GM12875 (cell line): ENCODE results near the gene CHKA.

Experiments used
- H3K4me3 ChIP-seq: one replicate; pipeline ENCODE4 v1.5.1; 2011; ENCODE audit warnings: low read depth, low read length, control low read depth
- TF ChIP-seq, protein P1 (sequence below): IDR thresholded peaks from 2 replicates; pipeline ENCODE4 v1.5.1; 2011; ENCODE audit warnings: low read depth, mild to moderate bottlenecking, control low read depth, inconsistent platforms, low read length, moderate library complexity, borderline replicate concordance; ENCODE audit not compliant: insufficient read depth

The CHKA gene

DNA sequence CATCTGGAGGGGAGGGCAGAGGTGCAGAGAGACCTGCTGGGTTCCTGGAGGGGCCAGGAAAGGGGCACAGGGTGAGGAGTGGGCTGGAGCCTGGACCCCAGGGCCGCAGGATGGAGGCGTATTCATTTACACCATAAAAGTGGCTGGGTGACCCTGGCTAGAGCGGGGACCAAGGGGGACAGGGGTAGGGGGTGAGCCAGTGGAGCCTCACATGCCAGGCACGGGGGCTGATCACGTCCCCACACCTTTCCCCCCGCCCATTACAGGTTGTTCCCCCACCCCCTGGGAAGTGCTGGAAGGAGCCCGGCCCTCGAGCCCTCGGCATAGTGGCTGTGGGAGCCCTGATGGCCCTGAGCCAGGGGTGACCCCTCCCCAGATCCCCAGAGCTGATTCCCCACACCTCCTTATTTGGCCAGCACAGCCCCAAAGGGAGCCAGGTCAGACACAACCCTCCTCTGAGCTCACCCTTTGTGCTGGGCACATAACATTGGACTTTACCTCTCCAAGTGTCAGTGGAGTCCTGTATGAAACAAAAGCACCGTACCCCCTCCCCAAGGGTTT is 81.6 kb downstream of the CHKA start:
- TF ChIP-seq, protein P1, sequence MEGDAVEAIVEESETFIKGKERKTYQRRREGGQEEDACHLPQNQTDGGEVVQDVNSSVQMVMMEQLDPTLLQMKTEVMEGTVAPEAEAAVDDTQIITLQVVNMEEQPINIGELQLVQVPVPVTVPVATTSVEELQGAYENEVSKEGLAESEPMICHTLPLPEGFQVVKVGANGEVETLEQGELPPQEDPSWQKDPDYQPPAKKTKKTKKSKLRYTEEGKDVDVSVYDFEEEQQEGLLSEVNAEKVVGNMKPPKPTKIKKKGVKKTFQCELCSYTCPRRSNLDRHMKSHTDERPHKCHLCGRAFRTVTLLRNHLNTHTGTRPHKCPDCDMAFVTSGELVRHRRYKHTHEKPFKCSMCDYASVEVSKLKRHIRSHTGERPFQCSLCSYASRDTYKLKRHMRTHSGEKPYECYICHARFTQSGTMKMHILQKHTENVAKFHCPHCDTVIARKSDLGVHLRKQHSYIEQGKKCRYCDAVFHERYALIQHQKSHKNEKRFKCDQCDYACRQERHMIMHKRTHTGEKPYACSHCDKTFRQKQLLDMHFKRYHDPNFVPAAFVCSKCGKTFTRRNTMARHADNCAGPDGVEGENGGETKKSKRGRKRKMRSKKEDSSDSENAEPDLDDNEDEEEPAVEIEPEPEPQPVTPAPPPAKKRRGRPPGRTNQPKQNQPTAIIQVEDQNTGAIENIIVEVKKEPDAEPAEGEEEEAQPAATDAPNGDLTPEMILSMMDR = no peak
- peak overlapping the region; percentile 92 for H3K4me3 ChIP-seq

DNA sequence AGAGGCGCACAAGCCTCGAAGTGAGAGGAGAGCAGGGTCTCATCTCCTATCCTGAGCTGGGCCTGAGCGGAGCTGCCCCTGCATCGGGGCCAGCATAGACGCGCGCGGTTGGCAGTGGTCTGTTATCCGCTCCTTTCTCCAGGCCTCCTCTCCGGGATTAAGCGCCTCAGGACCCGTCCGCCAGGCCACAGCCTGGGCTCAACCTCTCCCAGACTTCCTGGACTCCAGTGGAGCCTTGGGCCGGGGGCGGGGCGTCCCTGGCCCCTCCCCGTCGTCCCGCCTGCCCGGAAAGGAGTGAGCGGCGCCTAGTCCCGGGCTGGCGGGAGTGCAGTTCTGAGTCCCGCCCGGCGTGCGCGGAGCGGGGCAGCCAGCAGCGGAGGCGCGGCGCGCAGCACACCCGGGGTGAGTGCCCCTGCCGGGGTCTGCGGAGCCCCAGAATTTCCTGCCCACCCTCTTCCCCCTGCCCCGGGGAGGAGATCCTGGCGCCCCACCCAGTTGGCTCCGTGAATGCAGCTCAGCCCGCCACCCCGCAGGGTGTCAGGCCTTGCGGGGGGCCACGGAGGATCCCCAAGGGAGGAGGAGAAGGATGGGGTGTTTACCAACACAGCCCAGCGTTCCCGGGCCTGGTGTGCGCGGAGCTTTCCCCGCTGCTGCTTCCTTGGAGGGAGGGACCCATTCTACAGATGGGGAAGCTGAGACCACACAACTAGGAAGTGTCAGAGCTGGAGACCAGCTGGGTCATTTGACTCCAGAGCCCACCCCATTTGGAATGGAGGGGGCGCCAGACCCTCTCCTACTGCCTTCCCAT is 82.3 kb downstream of the CHKA start, which contains the start of gene TCIRG1:
TCIRG1 (plus strand) TSS at position 308 of the 808 bp plus-strand sequence. CDS start 2,247 bp downstream, outside the sequence.
- H3K4me3 ChIP-seq = peak within 1 kb of the TSS; percentile 92
- TF ChIP-seq, protein P1 = no peak

DNA sequence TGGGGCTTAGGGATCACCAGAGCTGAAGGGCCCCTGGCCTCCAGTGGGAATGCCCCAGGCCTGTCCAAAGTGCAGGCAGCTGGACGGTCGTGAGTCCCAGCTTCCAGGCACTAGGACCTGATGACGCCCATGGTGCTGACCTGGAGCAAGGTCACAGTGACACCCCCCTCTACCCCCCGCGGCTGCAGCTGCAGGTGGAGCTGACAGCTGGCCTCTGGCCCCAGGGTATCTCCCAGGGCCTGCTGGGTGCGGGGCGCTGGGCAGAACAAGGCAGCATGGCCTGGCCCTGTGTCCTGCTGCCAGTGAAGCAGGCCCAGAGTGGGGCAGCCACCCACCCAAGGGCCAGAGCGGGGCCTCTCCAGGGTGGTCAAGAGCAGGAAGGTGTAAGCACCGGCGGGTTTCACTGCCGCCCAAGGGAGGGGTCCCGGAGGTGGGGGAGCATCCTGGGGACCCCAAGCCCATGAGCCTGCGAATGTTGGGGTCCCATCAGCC is 82.9 kb downstream of the CHKA start:
- TF ChIP-seq, protein P1 = no peak
- H3K4me3 ChIP-seq = peak overlapping the region; percentile 92

DNA sequence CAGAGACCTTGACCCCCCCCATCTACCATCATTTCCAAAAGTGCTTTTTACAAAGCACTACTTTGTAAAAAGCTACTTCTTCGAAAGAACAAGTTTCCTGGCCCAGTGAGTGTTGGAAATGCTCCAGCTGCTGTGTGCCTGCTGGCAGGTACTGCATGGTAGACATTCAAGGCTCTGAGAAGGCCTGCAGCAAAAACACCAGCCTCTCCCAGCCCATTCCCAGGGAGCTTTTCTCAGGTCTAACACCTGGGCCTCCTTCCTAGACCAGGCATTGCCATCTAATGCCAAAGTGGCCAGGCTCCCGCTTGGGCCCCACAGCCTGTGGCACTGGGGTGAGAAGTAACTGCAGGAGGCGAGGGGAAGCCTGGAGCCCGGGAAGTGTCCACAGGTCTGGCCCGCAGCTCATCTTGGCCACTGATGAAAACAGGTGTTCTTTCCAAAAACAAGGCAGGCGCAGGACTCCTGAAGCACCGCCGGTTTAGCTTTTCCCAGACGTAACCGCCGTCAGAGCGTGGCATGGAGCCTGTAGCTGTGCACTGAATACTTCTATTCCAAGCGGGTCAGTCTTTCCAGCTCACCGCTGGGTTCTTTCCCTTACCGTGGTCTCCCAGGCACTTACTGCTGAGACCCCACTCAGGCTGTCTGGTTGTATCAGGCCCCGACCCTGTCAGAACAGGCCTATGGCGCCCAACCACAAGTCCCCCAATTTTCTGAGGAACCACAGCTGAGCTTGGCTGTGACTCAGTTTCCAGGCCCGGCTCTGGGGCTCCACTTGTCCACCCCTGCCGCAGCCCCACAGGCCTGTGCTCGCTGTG is 83.6 kb downstream of the CHKA start:
- H3K4me3 ChIP-seq = no peak overlapping the region
- TF ChIP-seq, protein P1 = no peak

DNA sequence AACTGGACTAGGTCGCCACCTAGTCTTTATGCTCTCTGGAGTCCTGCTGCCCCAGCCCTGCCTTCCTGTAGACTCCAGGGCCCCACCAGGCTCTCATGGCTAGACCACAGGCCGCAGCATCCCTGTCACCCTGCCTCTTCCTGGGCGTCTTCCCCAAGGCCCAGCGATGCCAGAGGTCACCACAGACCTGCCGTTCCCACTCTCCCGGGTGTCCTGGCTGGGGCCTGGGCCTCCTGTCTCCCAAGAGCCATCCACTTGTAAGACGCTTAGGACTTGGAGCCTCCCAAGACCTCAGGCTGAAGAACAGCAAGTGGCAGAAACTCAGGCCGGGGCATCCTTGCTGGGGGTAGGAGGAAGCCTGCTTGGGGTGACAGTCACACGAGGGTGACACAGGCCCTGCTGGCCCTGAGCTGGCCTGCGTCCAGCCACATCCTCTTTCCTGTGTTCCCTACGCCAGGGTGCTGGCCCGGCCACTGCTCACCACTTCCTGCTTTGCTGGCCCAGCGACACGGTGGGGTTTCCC is 84.4 kb downstream of the CHKA start:
- TF ChIP-seq, protein P1 = no peak

DNA sequence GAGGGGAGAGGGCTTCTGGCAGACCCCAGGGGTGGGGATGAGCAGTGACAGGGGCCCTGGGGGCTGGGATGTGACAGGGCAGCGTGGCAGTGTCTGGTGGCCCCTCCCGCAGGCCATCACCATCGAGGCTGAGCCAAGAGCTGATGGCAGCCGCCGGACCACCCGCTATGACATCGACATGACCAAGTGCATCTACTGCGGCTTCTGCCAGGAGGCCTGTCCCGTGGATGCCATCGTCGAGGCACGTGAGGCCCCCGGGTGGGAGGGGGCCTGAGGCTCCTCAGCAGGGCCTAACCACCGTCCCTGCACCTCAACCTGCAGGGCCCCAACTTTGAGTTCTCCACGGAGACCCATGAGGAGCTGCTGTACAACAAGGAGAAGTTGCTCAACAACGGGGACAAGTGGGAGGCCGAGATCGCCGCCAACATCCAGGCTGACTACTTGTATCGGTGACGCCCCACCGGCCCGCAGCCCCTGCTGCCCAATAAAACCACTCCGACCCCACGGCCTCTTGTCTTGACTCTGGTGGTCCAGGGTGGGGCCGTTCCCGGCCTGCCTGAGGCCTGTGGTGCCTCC is 85.0 kb downstream of the CHKA start:
- H3K4me3 ChIP-seq = no peak overlapping the region
- TF ChIP-seq, protein P1 = no peak

More for the DNA sequence above, 84.4 kb downstream of the CHKA start:
- no peak overlapping the region for H3K4me3 ChIP-seq
